Activated CD8-positive, alpha-beta memory T cell treated with anti-CD3 and anti-CD28 coated beads, Interleukin-2, amount 50 U/mL, for 24 hours (primary cell): ENCODE results near the gene CLIC5.

Source experiments
- DNase-seq: peaks from one replicate; pipeline ENCODE4 v3.0.0-alpha.2; 2020; ENCODE audit errors: extremely low read depth

Gene CLIC5

GRCh38 chr6:46035242-46035641 lies 19.6 kb upstream of the CLIC5 start:
- DNase-seq: no peak

GRCh38 chr6:46032110-46032998 lies 16.7 kb upstream of the CLIC5 start:
- DNase-seq: no peak

- DNase-seq: no peak
Measured at GRCh38 chr6:46029602-46030001, 13.9 kb upstream of the CLIC5 start.

GRCh38 chr6:46026307-46026706 lies 10.6 kb upstream of the CLIC5 start:
- DNase-seq: no peak

- no peak for DNase-seq
Measured at GRCh38 chr6:46025573-46025972, 9.9 kb upstream of the CLIC5 start.

GRCh38 chr6:46024124-46024769 lies 8.6 kb upstream of the CLIC5 start:
- no peak for DNase-seq

- DNase-seq: no peak
Measured at GRCh38 chr6:46023216-46023915, 7.7 kb upstream of the CLIC5 start.

GRCh38 chr6:46022106-46022948 lies 6.7 kb upstream of the CLIC5 start:
- no peak for DNase-seq

- DNase-seq: no peak
Measured at GRCh38 chr6:46017726-46018125, 2.1 kb upstream of the CLIC5 start.

- no peak for DNase-seq
Measured at GRCh38 chr6:46016063-46016608, 476 bp upstream of the CLIC5 start.

GRCh38 chr6:46014511-46015118 lies 1.0 kb downstream of the CLIC5 start:
- DNase-seq: no peak

- no peak for DNase-seq
Measured at GRCh38 chr6:46014046-46014445, 1.6 kb downstream of the CLIC5 start.

GRCh38 chr6:46013639-46014038 lies 2.0 kb downstream of the CLIC5 start:
- no peak for DNase-seq

- DNase-seq: no peak
Measured at GRCh38 chr6:46012834-46013233, 2.8 kb downstream of the CLIC5 start.

- DNase-seq: peak; percentile 26
Measured at GRCh38 chr6:46011188-46012085, 4.2 kb downstream of the CLIC5 start.

GRCh38 chr6:46010771-46011170 lies 4.9 kb downstream of the CLIC5 start:
- no peak for DNase-seq

GRCh38 chr6:46010270-46010669 lies 5.4 kb downstream of the CLIC5 start:
- no peak for DNase-seq

- no peak for DNase-seq
Measured at GRCh38 chr6:46002264-46002663, 13.4 kb downstream of the CLIC5 start.

- DNase-seq: no peak
Measured at GRCh38 chr6:46000905-46001304, 14.8 kb downstream of the CLIC5 start.

- no peak for DNase-seq
Measured at GRCh38 chr6:45998524-45998923, 17.1 kb downstream of the CLIC5 start.
